Inflammatory macrophage treated with lipopolysaccharide for 4 hours (primary cell): Measurements from ENCODE around the gene TXNRD3.

Source experiments
- DNase-seq: peaks from one replicate; pipeline ENCODE4 v3.0.0-alpha.2; 2020

Gene TXNRD3

DNA sequence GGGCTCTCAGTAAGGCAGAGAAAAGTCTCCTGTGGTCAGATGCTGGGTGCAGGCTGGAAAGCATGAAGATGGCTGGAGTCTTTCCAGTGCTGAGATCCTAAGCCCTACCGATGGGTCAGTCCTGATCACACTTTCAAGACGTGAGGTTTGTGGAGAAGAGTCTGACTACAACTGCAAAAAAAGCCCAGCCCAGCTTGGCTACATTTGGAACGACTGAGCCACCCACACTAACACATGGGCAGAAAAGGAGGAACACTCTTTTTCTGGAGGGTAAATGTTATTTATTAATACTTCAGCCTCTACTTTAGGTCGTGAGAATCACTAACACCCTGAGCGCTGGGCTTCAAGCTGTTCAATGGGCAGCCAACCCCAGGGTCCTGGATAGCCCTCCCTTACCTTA is 74.2 kb downstream of the TXNRD3 start:
- no peak for DNase-seq

DNA sequence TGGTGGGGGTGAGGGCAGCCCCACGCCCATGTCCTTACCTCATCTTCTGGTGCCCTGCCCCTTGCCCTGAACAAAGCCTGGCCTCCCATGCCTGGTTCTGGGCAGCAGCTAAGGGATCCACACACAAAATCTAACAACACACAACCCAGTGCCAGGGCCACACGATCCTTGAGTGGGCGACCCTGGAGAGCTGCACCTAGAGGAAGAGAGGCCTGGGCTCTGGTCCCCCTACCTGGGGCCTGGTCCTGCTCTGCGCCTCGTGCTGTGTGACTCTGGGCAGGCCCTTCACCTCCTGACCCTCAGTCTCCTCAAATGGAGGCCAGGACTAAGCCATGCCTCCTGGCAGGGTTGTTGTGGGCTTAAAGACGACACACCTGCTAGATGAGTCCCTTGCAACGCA is 76.2 kb downstream of the TXNRD3 start:
- no peak for DNase-seq

DNA sequence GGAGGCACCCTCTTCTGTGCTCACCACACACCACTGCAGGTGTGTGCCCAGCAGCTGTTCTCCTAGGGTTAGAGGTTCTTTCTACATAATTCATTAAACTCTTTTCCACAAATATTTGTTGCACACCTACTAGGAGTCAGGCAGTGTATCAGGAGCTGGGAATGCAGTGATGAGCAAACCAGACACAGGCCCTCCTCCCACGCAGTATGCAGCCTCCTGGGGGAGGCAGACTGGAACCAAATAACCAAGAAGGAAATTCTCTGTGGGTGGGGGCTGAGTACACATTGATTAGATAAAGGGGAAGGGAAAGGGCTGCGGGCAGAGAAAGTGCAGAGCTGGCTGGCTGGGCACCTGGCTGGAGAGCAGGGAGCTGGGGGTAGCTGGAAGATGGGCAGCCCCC is 77.7 kb downstream of the TXNRD3 start:
- no peak for DNase-seq

DNA sequence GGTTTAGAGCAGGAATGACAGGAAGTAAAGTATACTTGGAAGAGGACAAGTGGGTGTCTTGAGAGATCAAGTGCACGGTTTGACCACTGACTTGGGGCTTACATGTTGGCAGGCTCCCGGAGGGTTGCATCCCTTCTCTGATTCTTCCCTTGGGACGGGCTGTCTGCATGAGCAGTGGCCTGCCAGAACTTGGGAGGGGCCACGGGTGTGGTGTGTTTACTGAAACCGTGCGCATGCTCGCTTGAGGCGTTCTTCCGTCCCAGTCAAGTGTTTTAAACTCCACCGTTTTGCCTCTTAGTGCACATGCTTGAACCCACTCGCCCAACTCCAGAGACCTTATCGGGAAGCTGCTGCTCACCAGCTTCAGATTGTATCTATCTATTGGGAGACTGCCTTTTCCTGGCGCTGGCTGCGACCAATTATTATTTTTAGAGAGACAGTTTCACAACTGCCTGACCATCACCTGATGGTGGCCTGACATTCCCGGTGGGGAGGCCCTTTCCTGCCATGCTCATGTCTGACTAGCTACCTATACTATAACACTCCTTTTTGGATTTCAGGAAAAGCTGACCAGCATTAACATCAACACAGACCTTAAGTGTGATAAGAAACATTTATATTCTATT is 81.3 kb downstream of the TXNRD3 start:
- DNase-seq = no peak

DNA sequence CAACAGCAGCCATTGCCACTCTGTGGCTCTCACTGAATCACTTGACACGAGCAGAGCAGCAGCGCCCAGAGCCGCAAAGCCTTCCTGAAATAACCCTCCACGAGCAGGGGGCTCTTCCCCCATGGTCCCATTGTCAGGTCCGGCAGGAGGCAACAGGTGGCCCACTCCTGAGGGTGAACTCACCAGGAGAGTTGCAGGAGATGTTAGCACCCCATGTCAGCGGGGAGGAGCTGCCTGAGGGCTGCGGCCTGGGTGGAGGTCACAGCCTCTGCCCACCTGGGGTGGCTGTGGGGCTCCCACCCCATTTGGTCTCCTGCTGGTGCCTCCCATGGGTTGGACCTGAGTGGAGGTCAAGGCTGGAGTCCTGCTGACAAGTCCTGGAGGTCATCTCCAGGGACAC is 83.8 kb downstream of the TXNRD3 start:
- no peak for DNase-seq

DNA sequence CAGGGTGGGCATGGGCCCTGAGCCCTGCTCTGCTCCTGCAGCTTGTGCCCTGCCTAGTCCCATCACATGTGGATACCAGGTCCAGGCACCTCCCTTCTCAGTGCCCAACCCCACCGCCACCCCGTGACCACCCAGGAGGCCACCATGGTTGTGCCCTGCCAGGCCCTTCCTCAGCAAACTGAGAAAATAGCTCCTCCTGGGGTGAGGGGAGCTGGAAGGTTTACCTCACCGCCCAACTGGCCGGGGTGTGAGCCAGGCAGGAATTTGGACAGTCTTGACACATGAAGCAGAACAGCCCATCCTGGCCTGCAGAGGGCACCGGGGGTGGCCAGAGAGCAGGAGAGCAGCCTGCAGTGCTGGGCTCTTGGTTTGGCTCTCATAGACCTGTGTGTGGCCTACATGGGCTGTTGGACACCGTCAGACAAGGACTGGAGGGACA is 84.8 kb downstream of the TXNRD3 start:
- no peak for DNase-seq

- DNase-seq = no peak
Observed at GRCh38 chr3:126569390-126569975, 85.4 kb downstream of the TXNRD3 start.

DNA sequence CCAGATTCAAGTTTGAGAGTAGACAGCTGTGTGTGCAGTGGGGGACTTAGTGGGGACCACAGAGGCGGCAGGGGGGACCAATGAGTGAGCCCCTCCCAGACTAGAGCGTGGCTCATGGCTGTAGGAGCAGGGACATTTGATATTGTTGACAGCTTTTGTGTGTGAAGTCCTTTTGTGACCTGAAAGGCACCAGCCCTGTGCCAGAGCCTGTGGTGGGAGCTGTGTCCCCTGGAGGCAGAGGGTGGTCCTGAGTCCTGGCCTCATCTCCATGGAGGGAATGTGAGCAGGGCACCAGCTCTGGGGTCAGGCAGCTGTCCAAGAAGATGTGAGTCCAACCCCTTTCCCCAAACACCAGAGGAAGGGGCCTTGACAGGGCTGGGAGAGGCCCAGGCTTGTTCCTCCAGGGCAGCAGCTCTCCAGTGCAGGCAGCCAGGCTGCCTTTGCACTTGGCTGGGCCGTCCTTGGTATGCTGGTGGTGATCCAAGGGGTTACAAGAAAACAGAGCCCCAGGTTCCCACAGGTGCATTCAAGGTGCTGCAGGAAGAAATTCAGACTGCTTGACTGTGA is 86.1 kb downstream of the TXNRD3 start:
- DNase-seq = no peak

DNA sequence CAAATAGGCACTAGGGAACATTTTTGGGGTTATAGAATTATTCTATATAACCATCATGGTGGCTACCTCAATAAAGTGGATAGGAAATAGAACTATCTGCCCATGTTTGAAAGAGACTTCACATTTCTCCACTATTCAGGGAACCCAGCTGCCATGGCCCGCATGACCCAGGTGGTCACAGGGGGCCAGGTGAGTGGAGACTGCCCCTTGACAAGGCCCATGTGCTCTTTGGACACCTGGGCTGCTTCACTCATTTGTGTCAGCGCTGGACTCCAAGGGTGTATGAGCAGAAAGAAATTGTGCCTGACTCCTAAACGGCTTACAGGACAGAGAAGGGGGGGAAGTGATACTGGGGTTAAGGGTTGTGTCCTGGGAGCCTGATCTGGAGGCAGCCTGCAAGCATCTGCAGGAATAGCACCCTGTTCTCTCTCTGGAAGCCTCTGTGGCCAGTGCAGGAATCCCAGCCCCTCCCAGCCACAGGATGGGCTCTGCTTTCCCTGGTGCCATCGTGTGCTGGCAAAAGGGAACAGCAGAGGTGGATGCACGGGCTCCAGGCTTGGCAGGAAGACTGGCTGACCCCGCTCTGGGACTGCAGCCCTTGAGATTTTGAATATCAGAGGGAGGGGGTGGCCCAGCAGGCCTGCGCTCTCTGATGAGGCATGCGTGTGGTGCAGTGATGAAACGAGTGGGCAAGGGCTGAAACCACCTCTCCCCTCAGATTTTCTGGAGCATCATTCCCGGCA is 87.1 kb downstream of the TXNRD3 start:
- DNase-seq = no peak

- no peak for DNase-seq
Observed at GRCh38 chr3:126562737-126563276, 92.1 kb downstream of the TXNRD3 start.

- no peak for DNase-seq
Observed at GRCh38 chr3:126558336-126559071, 96.4 kb downstream of the TXNRD3 start, which contains the start of gene C3orf22. Gene C3orf22, minus strand, starts transcription at chr3:126558932. Its CDS starts 5,542 bp downstream, at chr3:126553390.

- no peak for DNase-seq
Observed at GRCh38 chr3:126557761-126558160, 97.2 kb downstream of the TXNRD3 start.

GRCh38 chr3:126557415-126557745 is 97.5 kb downstream of the TXNRD3 start:
- DNase-seq = no peak
